GM23338 (cell line): ENCODE measurements around the gene DAO. TPM values are rescaled to one million over a fixed set of nuclear protein-coding genes. Genes with fewer than 3 reads are reported as not detected.

Source experiments
- ATAC-seq: fragments of 200-7000 bp; cut with Tn5 transposase; 3 replicates; pipeline ENCODE4 v1.9.1; 2020
- DNase-seq: peaks from one replicate; pipeline ENCODE4 v3.0.0-alpha.2; 2015; ENCODE audit warnings: low spot score
- H2AFZ ChIP-seq: fragments of 200-600 bp; sonication (generic); 2 replicates; pipeline ENCODE4 v1.8.0; 2016; ENCODE audit warnings: antibody characterized with exemption, mild to moderate bottlenecking, moderate library complexity
- H3F3A ChIP-seq: fragments of 200-600 bp; sonication (generic); replicated peaks from 2 replicates; pipeline ENCODE4 v1.8.0; 2017; ENCODE audit warnings: antibody characterized with exemption, mixed run types, low read depth
- H3K27ac ChIP-seq: fragments of 200-600 bp; sonication (generic); 2 replicates; pipeline ENCODE4 v1.6.1; 2016; ENCODE audit warnings: low read depth
- H3K27me3 ChIP-seq: fragments of 200-600 bp; sonication (generic); 2 replicates; pipeline ENCODE4 v1.8.0; 2016; ENCODE audit warnings: mild to moderate bottlenecking, mixed run types, moderate library complexity; ENCODE audit not compliant: insufficient read depth
- H3K36me3 ChIP-seq: fragments of 200-600 bp; sonication (generic); 2 replicates; pipeline ENCODE4 v1.8.0; 2016; ENCODE audit warnings: mild to moderate bottlenecking; ENCODE audit not compliant: insufficient read depth
- H3K4me1 ChIP-seq: fragments of 200-600 bp; sonication (generic); 2 replicates; pipeline ENCODE4 v1.8.0; 2016; ENCODE audit warnings: mild to moderate bottlenecking, moderate library complexity; ENCODE audit not compliant: insufficient read depth
- H3K4me2 ChIP-seq: fragments of 200-600 bp; sonication (generic); 2 replicates; pipeline ENCODE4 v1.7.1; 2017; ENCODE audit warnings: mixed run types
- H3K4me3 ChIP-seq: fragments of 200-600 bp; sonication (generic); 2 replicates; pipeline ENCODE4 v1.6.1; 2016; ENCODE audit warnings: mixed run types
- H3K79me2 ChIP-seq: fragments of 200-600 bp; sonication (generic); replicated peaks from 2 replicates; pipeline ENCODE4 v1.8.0; 2017; ENCODE audit warnings: mild to moderate bottlenecking; ENCODE audit not compliant: insufficient read depth
- H3K9me2 ChIP-seq: fragments of 200-600 bp; sonication (generic); 2 replicates; pipeline ENCODE4 v1.8.0; 2017; ENCODE audit not compliant: insufficient read depth
- H4K20me1 ChIP-seq: fragments of 200-600 bp; sonication (generic); replicated peaks from 2 replicates; pipeline ENCODE4 v1.8.0; 2017; ENCODE audit warnings: mild to moderate bottlenecking; ENCODE audit not compliant: insufficient read depth
- H3K27ac Mint-ChIP-seq: 2 replicates; pipeline ENCODE4 v1.8.0; 2020; ENCODE audit warnings: inconsistent platforms, mild to moderate bottlenecking, moderate library complexity, mixed read lengths
- H3K27me3 Mint-ChIP-seq: 3 replicates; pipeline ENCODE4 v1.8.0; 2022; ENCODE audit warnings: low read depth, mild to moderate bottlenecking, moderate library complexity, mixed read lengths, inconsistent platforms; ENCODE audit not compliant: insufficient read depth, poor library complexity
- H3K36me3 Mint-ChIP-seq: 3 replicates; pipeline ENCODE4 v1.8.0; 2021; ENCODE audit warnings: low read depth, mild to moderate bottlenecking, inconsistent platforms, moderate library complexity, mixed read lengths
- H3K4me1 Mint-ChIP-seq: 3 replicates; pipeline ENCODE4 v1.8.0; 2020; ENCODE audit warnings: mild to moderate bottlenecking, inconsistent platforms, mixed read lengths
- H3K4me3 Mint-ChIP-seq: 3 replicates; pipeline ENCODE4 v1.8.0; 2021; ENCODE audit warnings: moderate library complexity, mild to moderate bottlenecking, inconsistent platforms, mixed read lengths
- H3K9me3 Mint-ChIP-seq: 3 replicates; pipeline ENCODE4 v1.8.0; 2020; ENCODE audit warnings: moderate library complexity, mild to moderate bottlenecking, inconsistent platforms, mixed read lengths
- CREB1 ChIP-seq: fragments of 250-450 bp; sonication (Bioruptor Pico); IDR thresholded peaks from 2 replicates; pipeline ENCODE4 v1.5.0; 2020; ENCODE audit warnings: low read depth, mild to moderate bottlenecking, moderate library complexity
- EZH2 ChIP-seq: fragments of 200-600 bp; sonication (generic); IDR thresholded peaks from one replicate; pipeline ENCODE4 v1.8.0; 2017; ENCODE audit warnings: antibody characterized with exemption, mild to moderate bottlenecking, low read depth; ENCODE audit not compliant: unreplicated experiment
- EZH2phosphoT487 ChIP-seq: fragments of 200-600 bp; sonication (generic); IDR thresholded peaks from one replicate; pipeline ENCODE4 v1.8.1; 2018; ENCODE audit warnings: antibody characterized with exemption; ENCODE audit not compliant: unreplicated experiment
- JUNB ChIP-seq: IDR thresholded peaks from one replicate; pipeline ENCODE4 v1.6.1; 2016; ENCODE audit warnings: antibody characterized with exemption; ENCODE audit not compliant: unreplicated experiment
- NANOG ChIP-seq: IDR thresholded peaks from 2 replicates; pipeline ENCODE4 v1.6.1; 2016; ENCODE audit warnings: antibody characterized with exemption, borderline replicate concordance
- POLR2AphosphoS5 ChIP-seq: IDR thresholded peaks from 2 replicates; pipeline ENCODE4 v1.6.1; 2016; ENCODE audit warnings: antibody characterized with exemption, low read depth
- STAT1 ChIP-seq: IDR thresholded peaks from one replicate; pipeline ENCODE4 v1.6.1; 2016; ENCODE audit warnings: antibody characterized with exemption; ENCODE audit not compliant: unreplicated experiment
- ZNF114 ChIP-seq: fragments of 250-450 bp; sonication (Bioruptor Pico); IDR thresholded peaks from 2 replicates; pipeline ENCODE4 v1.5.0; 2020; ENCODE audit warnings: mild to moderate bottlenecking, moderate library complexity
- ZNF331 ChIP-seq: fragments of 250-450 bp; sonication (Bioruptor Pico); IDR thresholded peaks from 2 replicates; pipeline ENCODE4 v1.5.0; 2020; ENCODE audit warnings: low read depth, mild to moderate bottlenecking, moderate library complexity
- polyA plus RNA-seq: library from polyadenylated mRNA; unstranded; fragments of >200 nt; fragmentation: Nextera tagmentation; extraction: Ambion mirVana; gene quantifications from 2 replicates; pipeline ENCODE4 v1.2.1, GENCODE V29; 2016
- total RNA-seq: library from RNA; depleted of rRNA; stranded (reverse); fragments of >200 nt; shearing (Covaris generic); gene quantifications from 2 replicates; pipeline ENCODE4 v1.2.3, GENCODE V29; 2014
- TF ChIP-seq, protein P1 (sequence below): IDR thresholded peaks from one replicate; pipeline ENCODE4 v1.6.1; 2018; ENCODE audit warnings: antibody characterized with exemption; ENCODE audit not compliant: unreplicated experiment
- TF ChIP-seq, protein P2 (sequence below): IDR thresholded peaks from 2 replicates; pipeline ENCODE4 v1.6.1; 2016; ENCODE audit warnings: antibody characterized with exemption
- TF ChIP-seq, protein P3 (sequence below): fragments of 250-450 bp; sonication (Bioruptor Pico); IDR thresholded peaks from 2 replicates; pipeline ENCODE4 v1.5.0; 2020; ENCODE audit warnings: mild to moderate bottlenecking, moderate library complexity

DAO gene
- total and polyA plus RNA-seq, 2 experiments from 2014 or later, result not detected

DNA sequence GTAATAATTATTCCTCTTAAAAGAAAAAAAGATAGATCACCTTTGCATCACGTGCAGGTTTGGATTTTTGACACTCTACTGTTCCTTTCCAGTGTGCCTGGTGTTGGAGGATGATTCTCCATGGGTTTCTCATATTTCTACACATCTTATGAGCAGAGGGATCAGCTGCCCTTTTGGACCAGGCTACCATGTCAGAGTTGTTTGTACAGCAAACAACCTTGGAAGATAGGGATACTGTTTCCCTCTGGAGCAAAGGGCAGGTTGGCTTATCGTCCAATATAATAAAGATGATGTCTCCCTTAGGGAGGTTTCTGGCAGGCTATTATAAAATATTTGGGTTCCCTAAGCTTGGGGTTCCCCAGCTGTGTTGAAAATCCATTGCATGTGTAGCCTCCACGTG lies 42.1 kb downstream of the DAO start (continued):
- TF ChIP-seq, protein P1, sequence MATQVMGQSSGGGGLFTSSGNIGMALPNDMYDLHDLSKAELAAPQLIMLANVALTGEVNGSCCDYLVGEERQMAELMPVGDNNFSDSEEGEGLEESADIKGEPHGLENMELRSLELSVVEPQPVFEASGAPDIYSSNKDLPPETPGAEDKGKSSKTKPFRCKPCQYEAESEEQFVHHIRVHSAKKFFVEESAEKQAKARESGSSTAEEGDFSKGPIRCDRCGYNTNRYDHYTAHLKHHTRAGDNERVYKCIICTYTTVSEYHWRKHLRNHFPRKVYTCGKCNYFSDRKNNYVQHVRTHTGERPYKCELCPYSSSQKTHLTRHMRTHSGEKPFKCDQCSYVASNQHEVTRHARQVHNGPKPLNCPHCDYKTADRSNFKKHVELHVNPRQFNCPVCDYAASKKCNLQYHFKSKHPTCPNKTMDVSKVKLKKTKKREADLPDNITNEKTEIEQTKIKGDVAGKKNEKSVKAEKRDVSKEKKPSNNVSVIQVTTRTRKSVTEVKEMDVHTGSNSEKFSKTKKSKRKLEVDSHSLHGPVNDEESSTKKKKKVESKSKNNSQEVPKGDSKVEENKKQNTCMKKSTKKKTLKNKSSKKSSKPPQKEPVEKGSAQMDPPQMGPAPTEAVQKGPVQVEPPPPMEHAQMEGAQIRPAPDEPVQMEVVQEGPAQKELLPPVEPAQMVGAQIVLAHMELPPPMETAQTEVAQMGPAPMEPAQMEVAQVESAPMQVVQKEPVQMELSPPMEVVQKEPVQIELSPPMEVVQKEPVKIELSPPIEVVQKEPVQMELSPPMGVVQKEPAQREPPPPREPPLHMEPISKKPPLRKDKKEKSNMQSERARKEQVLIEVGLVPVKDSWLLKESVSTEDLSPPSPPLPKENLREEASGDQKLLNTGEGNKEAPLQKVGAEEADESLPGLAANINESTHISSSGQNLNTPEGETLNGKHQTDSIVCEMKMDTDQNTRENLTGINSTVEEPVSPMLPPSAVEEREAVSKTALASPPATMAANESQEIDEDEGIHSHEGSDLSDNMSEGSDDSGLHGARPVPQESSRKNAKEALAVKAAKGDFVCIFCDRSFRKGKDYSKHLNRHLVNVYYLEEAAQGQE, result no peak
- TF ChIP-seq EZH2phosphoT487 (no peak), STAT1 (no peak), ZNF114 (CRISPR knock-in tag) (no peak)
- TF ChIP-seq, protein P2, sequence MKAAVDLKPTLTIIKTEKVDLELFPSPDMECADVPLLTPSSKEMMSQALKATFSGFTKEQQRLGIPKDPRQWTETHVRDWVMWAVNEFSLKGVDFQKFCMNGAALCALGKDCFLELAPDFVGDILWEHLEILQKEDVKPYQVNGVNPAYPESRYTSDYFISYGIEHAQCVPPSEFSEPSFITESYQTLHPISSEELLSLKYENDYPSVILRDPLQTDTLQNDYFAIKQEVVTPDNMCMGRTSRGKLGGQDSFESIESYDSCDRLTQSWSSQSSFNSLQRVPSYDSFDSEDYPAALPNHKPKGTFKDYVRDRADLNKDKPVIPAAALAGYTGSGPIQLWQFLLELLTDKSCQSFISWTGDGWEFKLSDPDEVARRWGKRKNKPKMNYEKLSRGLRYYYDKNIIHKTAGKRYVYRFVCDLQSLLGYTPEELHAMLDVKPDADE, result no peak

DNA sequence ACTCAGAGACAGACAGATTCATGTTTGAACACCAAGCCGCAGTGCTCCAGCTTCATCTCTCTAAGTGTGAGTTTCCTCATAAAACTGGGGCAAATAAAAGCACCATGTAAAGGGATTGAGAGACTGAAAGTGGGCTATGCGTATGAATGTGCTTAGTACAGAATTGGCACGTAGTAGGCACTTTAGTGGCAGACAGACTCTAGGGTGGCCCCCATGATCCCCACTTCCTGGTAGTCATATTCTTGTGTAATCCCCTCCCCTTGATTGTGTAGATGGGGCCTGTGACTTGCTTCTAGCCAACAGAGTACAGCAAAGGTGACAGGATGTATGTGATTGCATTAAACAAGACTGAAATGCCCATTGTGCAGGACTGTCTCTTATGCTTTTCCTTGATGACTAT lies 43.0 kb downstream of the DAO start:
- Histone ChIP-seq H2AFZ (no peak overlapping the region), H3K4me3 (no peak overlapping the region), H4K20me1 (no peaks in the 10 kb centered on the region), H3K4me2 (no peak overlapping the region), H3F3A (no peaks in the 10 kb centered on the region), H3K27ac (no peak overlapping the region), H3K9me2 (no peaks in the 10 kb centered on the region), H3K79me2 (no peaks in the 10 kb centered on the region), H3K27me3 (no peaks in the 10 kb centered on the region), H3K4me1 (no peaks in the 10 kb centered on the region), H3K36me3 (no peaks in the 10 kb centered on the region)
- Mint-ChIP-seq H3K9me3 (peaks cover 15% of the 10 kb centered on the region; the same call in 2 of the 3 replicates), H3K27me3 (peaks cover 2% of the 10 kb centered on the region), H3K4me3 (no peak overlapping the region), H3K36me3 (peaks cover 4% of the 10 kb centered on the region; the same call in 1 of the 3 replicates), H3K27ac (no peak overlapping the region), H3K4me1 (0 out of 3 replicates have a peak, but pooled peaks cover 2% of the 10 kb centered on the region)
- ATAC-seq (no peak), DNase-seq (no peak)
- no peak for TF ChIP-seq CREB1
- TF ChIP-seq STAT1, result no peak
- no peak for TF ChIP-seq POLR2AphosphoS5
- no peak for TF ChIP-seq ZNF331 (CRISPR knock-in tag)
- TF ChIP-seq, protein P3, sequence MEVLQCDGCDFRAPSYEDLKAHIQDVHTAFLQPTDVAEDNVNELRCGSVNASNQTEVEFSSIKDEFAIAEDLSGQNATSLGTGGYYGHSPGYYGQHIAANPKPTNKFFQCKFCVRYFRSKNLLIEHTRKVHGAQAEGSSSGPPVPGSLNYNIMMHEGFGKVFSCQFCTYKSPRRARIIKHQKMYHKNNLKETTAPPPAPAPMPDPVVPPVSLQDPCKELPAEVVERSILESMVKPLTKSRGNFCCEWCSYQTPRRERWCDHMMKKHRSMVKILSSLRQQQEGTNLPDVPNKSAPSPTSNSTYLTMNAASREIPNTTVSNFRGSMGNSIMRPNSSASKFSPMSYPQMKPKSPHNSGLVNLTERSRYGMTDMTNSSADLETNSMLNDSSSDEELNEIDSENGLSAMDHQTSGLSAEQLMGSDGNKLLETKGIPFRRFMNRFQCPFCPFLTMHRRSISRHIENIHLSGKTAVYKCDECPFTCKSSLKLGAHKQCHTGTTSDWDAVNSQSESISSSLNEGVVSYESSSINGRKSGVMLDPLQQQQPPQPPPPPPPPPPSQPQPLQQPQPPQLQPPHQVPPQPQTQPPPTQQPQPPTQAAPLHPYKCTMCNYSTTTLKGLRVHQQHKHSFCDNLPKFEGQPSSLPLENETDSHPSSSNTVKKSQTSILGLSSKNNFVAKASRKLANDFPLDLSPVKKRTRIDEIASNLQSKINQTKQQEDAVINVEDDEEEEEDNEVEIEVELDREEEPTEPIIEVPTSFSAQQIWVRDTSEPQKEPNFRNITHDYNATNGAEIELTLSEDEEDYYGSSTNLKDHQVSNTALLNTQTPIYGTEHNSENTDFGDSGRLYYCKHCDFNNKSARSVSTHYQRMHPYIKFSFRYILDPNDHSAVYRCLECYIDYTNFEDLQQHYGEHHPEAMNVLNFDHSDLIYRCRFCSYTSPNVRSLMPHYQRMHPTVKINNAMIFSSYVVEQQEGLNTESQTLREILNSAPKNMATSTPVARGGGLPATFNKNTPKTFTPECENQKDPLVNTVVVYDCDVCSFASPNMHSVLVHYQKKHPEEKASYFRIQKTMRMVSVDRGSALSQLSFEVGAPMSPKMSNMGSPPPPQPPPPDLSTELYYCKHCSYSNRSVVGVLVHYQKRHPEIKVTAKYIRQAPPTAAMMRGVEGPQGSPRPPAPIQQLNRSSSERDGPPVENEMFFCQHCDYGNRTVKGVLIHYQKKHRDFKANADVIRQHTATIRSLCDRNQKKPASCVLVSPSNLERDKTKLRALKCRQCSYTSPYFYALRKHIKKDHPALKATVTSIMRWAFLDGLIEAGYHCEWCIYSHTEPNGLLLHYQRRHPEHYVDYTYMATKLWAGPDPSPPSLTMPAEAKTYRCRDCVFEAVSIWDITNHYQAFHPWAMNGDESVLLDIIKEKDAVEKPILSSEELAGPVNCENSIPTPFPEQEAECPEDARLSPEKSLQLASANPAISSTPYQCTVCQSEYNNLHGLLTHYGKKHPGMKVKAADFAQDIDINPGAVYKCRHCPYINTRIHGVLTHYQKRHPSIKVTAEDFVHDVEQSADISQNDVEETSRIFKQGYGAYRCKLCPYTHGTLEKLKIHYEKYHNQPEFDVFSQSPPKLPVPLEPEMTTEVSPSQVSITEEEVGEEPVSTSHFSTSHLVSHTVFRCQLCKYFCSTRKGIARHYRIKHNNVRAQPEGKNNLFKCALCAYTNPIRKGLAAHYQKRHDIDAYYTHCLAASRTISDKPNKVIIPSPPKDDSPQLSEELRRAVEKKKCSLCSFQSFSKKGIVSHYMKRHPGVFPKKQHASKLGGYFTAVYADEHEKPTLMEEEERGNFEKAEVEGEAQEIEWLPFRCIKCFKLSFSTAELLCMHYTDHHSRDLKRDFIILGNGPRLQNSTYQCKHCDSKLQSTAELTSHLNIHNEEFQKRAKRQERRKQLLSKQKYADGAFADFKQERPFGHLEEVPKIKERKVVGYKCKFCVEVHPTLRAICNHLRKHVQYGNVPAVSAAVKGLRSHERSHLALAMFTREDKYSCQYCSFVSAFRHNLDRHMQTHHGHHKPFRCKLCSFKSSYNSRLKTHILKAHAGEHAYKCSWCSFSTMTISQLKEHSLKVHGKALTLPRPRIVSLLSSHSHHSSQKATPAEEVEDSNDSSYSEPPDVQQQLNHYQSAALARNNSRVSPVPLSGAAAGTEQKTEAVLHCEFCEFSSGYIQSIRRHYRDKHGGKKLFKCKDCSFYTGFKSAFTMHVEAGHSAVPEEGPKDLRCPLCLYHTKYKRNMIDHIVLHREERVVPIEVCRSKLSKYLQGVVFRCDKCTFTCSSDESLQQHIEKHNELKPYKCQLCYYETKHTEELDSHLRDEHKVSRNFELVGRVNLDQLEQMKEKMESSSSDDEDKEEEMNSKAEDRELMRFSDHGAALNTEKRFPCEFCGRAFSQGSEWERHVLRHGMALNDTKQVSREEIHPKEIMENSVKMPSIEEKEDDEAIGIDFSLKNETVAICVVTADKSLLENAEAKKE (CRISPR knock-in tag), result no peak
- TF ChIP-seq, protein P2, result no peak
- TF ChIP-seq EZH2phosphoT487, result no peak
- no peak for TF ChIP-seq JUNB
- TF ChIP-seq NANOG, result no peak
- no peak for TF ChIP-seq EZH2
